GM23338 (cell line): ENCODE measurements around the gene ZNF609. TPM values are rescaled to one million over a fixed set of nuclear protein-coding genes. Genes with fewer than 3 reads are reported as not detected.

Experiments used
- ATAC-seq: fragments of 200-7000 bp; cut with Tn5 transposase; 3 replicates; pipeline ENCODE4 v1.9.1; 2020
- DNase-seq: peaks from one replicate; pipeline ENCODE4 v3.0.0-alpha.2; 2015; ENCODE audit warnings: low spot score
- H2AFZ ChIP-seq: fragments of 200-600 bp; sonication (generic); 2 replicates; pipeline ENCODE4 v1.8.0; 2016; ENCODE audit warnings: antibody characterized with exemption, mild to moderate bottlenecking, moderate library complexity
- H3F3A ChIP-seq: fragments of 200-600 bp; sonication (generic); replicated peaks from 2 replicates; pipeline ENCODE4 v1.8.0; 2017; ENCODE audit warnings: antibody characterized with exemption, mixed run types, low read depth
- H3K27ac ChIP-seq: fragments of 200-600 bp; sonication (generic); 2 replicates; pipeline ENCODE4 v1.6.1; 2016; ENCODE audit warnings: low read depth
- H3K27me3 ChIP-seq: fragments of 200-600 bp; sonication (generic); 2 replicates; pipeline ENCODE4 v1.8.0; 2016; ENCODE audit warnings: mild to moderate bottlenecking, mixed run types, moderate library complexity; ENCODE audit not compliant: insufficient read depth
- H3K36me3 ChIP-seq: fragments of 200-600 bp; sonication (generic); 2 replicates; pipeline ENCODE4 v1.8.0; 2016; ENCODE audit warnings: mild to moderate bottlenecking; ENCODE audit not compliant: insufficient read depth
- H3K4me1 ChIP-seq: fragments of 200-600 bp; sonication (generic); 2 replicates; pipeline ENCODE4 v1.8.0; 2016; ENCODE audit warnings: mild to moderate bottlenecking, moderate library complexity; ENCODE audit not compliant: insufficient read depth
- H3K4me2 ChIP-seq: fragments of 200-600 bp; sonication (generic); 2 replicates; pipeline ENCODE4 v1.7.1; 2017; ENCODE audit warnings: mixed run types
- H3K4me3 ChIP-seq: fragments of 200-600 bp; sonication (generic); 2 replicates; pipeline ENCODE4 v1.6.1; 2016; ENCODE audit warnings: mixed run types
- H3K79me2 ChIP-seq: fragments of 200-600 bp; sonication (generic); replicated peaks from 2 replicates; pipeline ENCODE4 v1.8.0; 2017; ENCODE audit warnings: mild to moderate bottlenecking; ENCODE audit not compliant: insufficient read depth
- H3K9me2 ChIP-seq: fragments of 200-600 bp; sonication (generic); 2 replicates; pipeline ENCODE4 v1.8.0; 2017; ENCODE audit not compliant: insufficient read depth
- H4K20me1 ChIP-seq: fragments of 200-600 bp; sonication (generic); replicated peaks from 2 replicates; pipeline ENCODE4 v1.8.0; 2017; ENCODE audit warnings: mild to moderate bottlenecking; ENCODE audit not compliant: insufficient read depth
- H3K27ac Mint-ChIP-seq: 2 replicates; pipeline ENCODE4 v1.8.0; 2020; ENCODE audit warnings: inconsistent platforms, mild to moderate bottlenecking, moderate library complexity, mixed read lengths
- H3K27me3 Mint-ChIP-seq: 3 replicates; pipeline ENCODE4 v1.8.0; 2022; ENCODE audit warnings: low read depth, mild to moderate bottlenecking, moderate library complexity, mixed read lengths, inconsistent platforms; ENCODE audit not compliant: insufficient read depth, poor library complexity
- H3K36me3 Mint-ChIP-seq: 3 replicates; pipeline ENCODE4 v1.8.0; 2021; ENCODE audit warnings: low read depth, mild to moderate bottlenecking, inconsistent platforms, moderate library complexity, mixed read lengths
- H3K4me1 Mint-ChIP-seq: 3 replicates; pipeline ENCODE4 v1.8.0; 2020; ENCODE audit warnings: mild to moderate bottlenecking, inconsistent platforms, mixed read lengths
- H3K4me3 Mint-ChIP-seq: 3 replicates; pipeline ENCODE4 v1.8.0; 2021; ENCODE audit warnings: moderate library complexity, mild to moderate bottlenecking, inconsistent platforms, mixed read lengths
- H3K9me3 Mint-ChIP-seq: 3 replicates; pipeline ENCODE4 v1.8.0; 2020; ENCODE audit warnings: moderate library complexity, mild to moderate bottlenecking, inconsistent platforms, mixed read lengths
- CTCF ChIP-seq, 2 experiments: fragments of 200-600 bp in 1 of 2; sonication (generic) in 1 of 2; conservative IDR thresholded peaks; 2 replicates each; pipeline versions ENCODE4 v1.5.1 to v1.6.1; 2016 to 2017; ENCODE audit warnings: antibody characterized with exemption in 2 of 2, low read depth in 2 of 2, mild to moderate bottlenecking in 2 of 2, moderate library complexity in 1 of 2
- ETS1 ChIP-seq: IDR thresholded peaks from 2 replicates; pipeline ENCODE4 v1.6.1; 2016; ENCODE audit warnings: antibody characterized with exemption
- JUNB ChIP-seq: IDR thresholded peaks from one replicate; pipeline ENCODE4 v1.6.1; 2016; ENCODE audit warnings: antibody characterized with exemption; ENCODE audit not compliant: unreplicated experiment
- NANOG ChIP-seq: IDR thresholded peaks from 2 replicates; pipeline ENCODE4 v1.6.1; 2016; ENCODE audit warnings: antibody characterized with exemption, borderline replicate concordance
- POLR2AphosphoS5 ChIP-seq: IDR thresholded peaks from 2 replicates; pipeline ENCODE4 v1.6.1; 2016; ENCODE audit warnings: antibody characterized with exemption, low read depth
- REST ChIP-seq: IDR thresholded peaks from one replicate; pipeline ENCODE4 v1.6.1; 2018; ENCODE audit warnings: antibody characterized with exemption; ENCODE audit not compliant: unreplicated experiment
- ZNF114 ChIP-seq: fragments of 250-450 bp; sonication (Bioruptor Pico); IDR thresholded peaks from 2 replicates; pipeline ENCODE4 v1.5.0; 2020; ENCODE audit warnings: mild to moderate bottlenecking, moderate library complexity
- ZNF331 ChIP-seq: fragments of 250-450 bp; sonication (Bioruptor Pico); IDR thresholded peaks from 2 replicates; pipeline ENCODE4 v1.5.0; 2020; ENCODE audit warnings: low read depth, mild to moderate bottlenecking, moderate library complexity
- ZNF462 ChIP-seq: fragments of 250-450 bp; sonication (Bioruptor Pico); IDR thresholded peaks from 2 replicates; pipeline ENCODE4 v1.5.0; 2020; ENCODE audit warnings: mild to moderate bottlenecking, moderate library complexity
- polyA plus RNA-seq: library from polyadenylated mRNA; unstranded; fragments of >200 nt; fragmentation: Nextera tagmentation; extraction: Ambion mirVana; gene quantifications from 2 replicates; pipeline ENCODE4 v1.2.1, GENCODE V29; 2016
- total RNA-seq: library from RNA; depleted of rRNA; stranded (reverse); fragments of >200 nt; shearing (Covaris generic); gene quantifications from 2 replicates; pipeline ENCODE4 v1.2.3, GENCODE V29; 2014

Gene ZNF609
- total and polyA plus RNA-seq, 2 experiments from 2014 or later, result 26.4 to 40.2 TPM

- no peak overlapping the region for H3K4me2 ChIP-seq
- no peak overlapping the region for H3K4me3 ChIP-seq
- Mint-ChIP-seq H3K27me3 (no peaks in the 10 kb centered on the region), H3K9me3 (no peaks in the 10 kb centered on the region), H3K4me3 (no peak overlapping the region), H3K4me1 (peaks cover 12% of the 10 kb centered on the region; the same call in 2 of the 3 replicates), H3K27ac (no peak overlapping the region), H3K36me3 (peaks cover 7% of the 10 kb centered on the region; the same call in 1 of the 3 replicates)
- H3K9me2 ChIP-seq, result no peaks in the 10 kb centered on the region
- DNase-seq, result no peak
- peaks cover 100% of the 10 kb centered on the region for H3K79me2 ChIP-seq
- no peak overlapping the region for H2AFZ ChIP-seq
- no peaks in the 10 kb centered on the region for H3K4me1 ChIP-seq
- H3F3A ChIP-seq, result no peaks in the 10 kb centered on the region
- ATAC-seq, result no peak
- no peak for TF ChIP-seq ZNF462
- no peak for TF ChIP-seq ZNF331
- TF ChIP-seq ETS1, result no peak
- no peak overlapping the region for H3K27ac ChIP-seq
- no peaks in the 10 kb centered on the region for H3K27me3 ChIP-seq
- H4K20me1 ChIP-seq, result peaks cover 53% of the 10 kb centered on the region
- H3K36me3 ChIP-seq, result no peaks in the 10 kb centered on the region
Measured at GRCh38 chr15:64474846-64475245, 14.5 kb downstream of the ZNF609 start.

GRCh38 chr15:64476550-64476949 is 16.2 kb downstream of the ZNF609 start:
- no peaks in the 10 kb centered on the region for H3K27me3 ChIP-seq
- peaks cover 12% of the 10 kb centered on the region; the same call in 2 of the 3 replicates for H3K4me1 Mint-ChIP-seq
- TF ChIP-seq REST, result no peak
- no peak for TF ChIP-seq JUNB
- TF ChIP-seq CTCF (conservative IDR thresholded peaks at IDR 0.05; ENCODE audit: low read depth in 2 of 2), result no peak
- no peak for TF ChIP-seq ZNF331
- no peak for TF ChIP-seq ZNF114
- TF ChIP-seq POLR2AphosphoS5, result no peak
- no peak for TF ChIP-seq NANOG

More at GRCh38 chr15:64476550-64476949, 16.2 kb downstream of the ZNF609 start:
- no peaks in the 10 kb centered on the region for H3K27me3 Mint-ChIP-seq
- H3K36me3 ChIP-seq, result no peaks in the 10 kb centered on the region
- H2AFZ ChIP-seq, result no peak overlapping the region
- peak; percentile 78 for ATAC-seq
- no peak overlapping the region for H3K4me3 ChIP-seq
- no peaks in the 10 kb centered on the region for H3F3A ChIP-seq
- no peaks in the 10 kb centered on the region for H3K9me3 Mint-ChIP-seq
- no peak overlapping the region for H3K27ac Mint-ChIP-seq
- H3K36me3 Mint-ChIP-seq, result peaks cover 7% of the 10 kb centered on the region; the same call in 1 of the 3 replicates
- H4K20me1 ChIP-seq, result peaks cover 42% of the 10 kb centered on the region
- DNase-seq, result no peak
- H3K4me1 ChIP-seq, result no peaks in the 10 kb centered on the region
- peaks cover 100% of the 10 kb centered on the region for H3K79me2 ChIP-seq
- no peak overlapping the region for H3K4me2 ChIP-seq
- H3K27ac ChIP-seq, result no peak overlapping the region; the same call in 1 of the 2 replicates
- no peak overlapping the region for H3K4me3 Mint-ChIP-seq
- H3K9me2 ChIP-seq, result no peaks in the 10 kb centered on the region
